Superior temporal gyrus (tissue), 1 donor: ENCODE data around the gene IMPG2.

Experiments
- DNase-seq: peaks from one replicate; pipeline ENCODE4 v3.0.0-alpha.2; 2016; ENCODE audit errors: extremely low spot score

Gene IMPG2

GRCh38 chr3:101184111-101184510, 136.3 kb downstream of the IMPG2 start:
- no peak for DNase-seq

GRCh38 chr3:101183151-101183550, 137.2 kb downstream of the IMPG2 start:
- no peak for DNase-seq

GRCh38 chr3:101182734-101183133, 137.6 kb downstream of the IMPG2 start:
- no peak for DNase-seq

GRCh38 chr3:101181801-101182200, 138.6 kb downstream of the IMPG2 start:
- DNase-seq, result no peak

GRCh38 chr3:101179637-101180036, 140.7 kb downstream of the IMPG2 start:
- no peak for DNase-seq

GRCh38 chr3:101177577-101177976, 142.8 kb downstream of the IMPG2 start:
- no peak for DNase-seq
